GM12878 (cell line): Measurements from ENCODE around the gene PGA3. TPM values are rescaled to one million over a fixed set of nuclear protein-coding genes. Genes with fewer than 3 reads are reported as not detected.
"Not testable (repeated sequence)": the region's sequence is repeated elsewhere in the genome, so short reads cannot be mapped to it uniquely, and the experiment has no call there.

Experiments used
- ATAC-seq: fragments of 200-7000 bp; cut with Tn5 transposase; 3 replicates; pipeline ENCODE4 v1.9.1; 2020; ENCODE audit warnings: mild to moderate bottlenecking, moderate library complexity
- BruUV-seq: library from RNA; stranded (reverse); fragments of 400-500 nt; replicated peaks from 2 replicates; lab custom pipeline; 2021; lab: Mats Ljungman, UMichigan
- CTCF ChIA-PET: fragments of 300-600 bp; sonication (Branson Sonifier 250); formaldehyde crosslinking; extraction: SDS; loops from one replicate; lab custom pipeline; 2021; ENCODE audit warnings: inconsistent platforms; lab: Yijun Ruan, JAX
- POLR2A ChIA-PET: fragments of 350-600 bp; formaldehyde crosslinking; extraction: SDS; loops from one replicate; lab custom pipeline; 2021; ENCODE audit warnings: inconsistent platforms; lab: Charles Lee
- RAD21 ChIA-PET: fragments of 300-600 bp; sonication (Branson Sonifier 250); formaldehyde crosslinking; loops from one replicate; lab custom pipeline; 2023; ENCODE audit warnings: antibody characterized with exemption; ENCODE audit not compliant: unreplicated experiment; lab: Charles Lee
- SMC1A ChIA-PET: fragments of 300-600 bp; sonication (Branson Sonifier 250); formaldehyde crosslinking; loops from one replicate; lab custom pipeline; 2023; ENCODE audit not compliant: unreplicated experiment, uncharacterized antibody; lab: Charles Lee
- DNase-seq: peaks from one replicate; pipeline ENCODE4 v3.0.0-alpha.2; 2011; ENCODE audit warnings: low read depth, low spot score
- FAIRE-seq: peaks from 3 replicates; lab custom pipeline; 2011; peaks lifted over from hg19 to GRCh38; lab: Jason Lieb, UNC
- H2AFZ ChIP-seq: 2 replicates; pipeline ENCODE4 v1.6.0; 2011; ENCODE audit warnings: low read depth, low read length, control low read depth; ENCODE audit not compliant: control insufficient read depth
- H3K27ac ChIP-seq: 2 replicates; pipeline ENCODE4 v1.5.1; 2011; ENCODE audit warnings: control low read depth; ENCODE audit not compliant: control insufficient read depth, insufficient read depth
- H3K27me3 ChIP-seq, 2 experiments: replicated peaks in 1 of 2; 2 replicates each; pipeline versions ENCODE4 v1.6.0 to v1.6.1; 2011; ENCODE audit warnings: low read length in 1 of 2; ENCODE audit not compliant: control insufficient read depth in 2 of 2, insufficient read depth in 2 of 2
- H3K36me3 ChIP-seq, 2 experiments: 2 replicates each; pipeline ENCODE4 v1.5.1; 2011; ENCODE audit warnings: low read length in 1 of 2; ENCODE audit not compliant: control insufficient read depth in 2 of 2, insufficient read depth in 2 of 2
- H3K4me1 ChIP-seq: 2 replicates; pipeline ENCODE4 v1.6.1; 2011; ENCODE audit warnings: mild to moderate bottlenecking, low read length, moderate library complexity, mixed read lengths; ENCODE audit not compliant: control insufficient read depth, insufficient read depth
- H3K4me2 ChIP-seq: 2 replicates; pipeline ENCODE4 v1.6.0; 2011; ENCODE audit warnings: control low read depth; ENCODE audit not compliant: control insufficient read depth, insufficient read depth
- H3K4me3 ChIP-seq: fragments of 200-600 bp; sonication (generic); 2 replicates; pipeline ENCODE4 v1.5.1; 2016
- H3K79me2 ChIP-seq: 2 replicates; pipeline ENCODE4 v1.6.0; 2011; ENCODE audit warnings: low read length; ENCODE audit not compliant: control insufficient read depth, insufficient read depth
- H3K9ac ChIP-seq: 2 replicates; pipeline ENCODE4 v1.8.0; 2011; ENCODE audit warnings: low read length, control low read depth, mixed read lengths; ENCODE audit not compliant: control insufficient read depth, insufficient read depth
- H3K9me3 ChIP-seq: replicated peaks from 3 replicates; pipeline ENCODE4 v1.5.1; 2011; ENCODE audit warnings: mild to moderate bottlenecking, low read length; ENCODE audit not compliant: control insufficient read depth, insufficient read depth
- H4K20me1 ChIP-seq: 2 replicates; pipeline ENCODE4 v1.6.0; 2011; ENCODE audit not compliant: control insufficient read depth, insufficient read depth
- WGBS: methylation state at CpG from one replicate; pipeline ENCODE4 v1.1.6; 2016; ENCODE audit warnings: low lambda C conversion rate; ENCODE audit not compliant: insufficient replicate concordance, insufficient coverage; ENCODE audit errors: missing lambda C conversion rate; 5-methylcytosine and 5-hydroxymethylcytosine counted together
- in situ Hi-C: fragments of 300-500 bp; cut with MboI; formaldehyde crosslinking; loops from 9 replicates; pipeline ENCODE4 v1.14.3; 2018; ENCODE audit warnings: mixed read lengths
- intact Hi-C: fragments of 100-400 bp; cut with micrococcal nuclease; formaldehyde crosslinking; loops from one replicate; pipeline ENCODE4 v1.14.2; 2022; ENCODE audit not compliant: unreplicated experiment
- polyA plus RNA-seq, 11 experiments: library from polyadenylated mRNA; depleted of rRNA in 4 of 11; unstranded in 6 of 11; stranded (reverse) in 5 of 11; fragments of >200 nt; fragmentation: Nextera tagmentation in 4 of 11; fragmentation: Illumina TruSeq in 1 of 11; extraction: Ambion mirVana in 4 of 11; extraction: Trizol in 1 of 11; gene quantifications; 1 replicate in 1 of 11; 2 replicates in 10 of 11; pipeline versions ENCODE4 v1.2.1 to v1.2.3, GENCODE V29; 2011 to 2016; ENCODE audit warnings: inconsistent platforms in 2 of 11, missing spikeins in 2 of 11, low read depth in 1 of 11
- total RNA-seq, 4 experiments: library from RNA; depleted of rRNA in 3 of 4; stranded (reverse); fragments of >200 nt in 3 of 4; fragmentation: Illumina TruSeq in 1 of 4; extraction: Trizol in 1 of 4; gene quantifications; 2 replicates each; pipeline versions ENCODE4 v1.2.1 to v1.2.3, GENCODE V29; 2013 to 2021

The PGA3 gene
- total and polyA plus RNA-seq, 10 of the 15 experiments (the other 5 are each of a cell fraction or from before 2014, with no cell fraction given): not detected

GRCh38 chr11:61231585-61231984 lies 28.3 kb downstream of the PGA3 start:
- WGBS: no CpG with 5 or more reads among the region's 5 CpGs
- RAD21 ChIA-PET, H4K20me1 ChIP-seq, H3K9ac ChIP-seq, SMC1A ChIA-PET, ATAC-seq, H3K27me3 ChIP-seq, DNase-seq, POLR2A ChIA-PET, H3K4me2 ChIP-seq, CTCF ChIA-PET, H3K36me3 ChIP-seq, H3K27ac ChIP-seq, H3K4me3 ChIP-seq, H3K79me2 ChIP-seq, H3K4me1 ChIP-seq, intact Hi-C loops, H3K9me3 ChIP-seq, in situ Hi-C loops, FAIRE-seq, BruUV-seq, H2AFZ ChIP-seq: not testable (repeated sequence)

- H3K4me3 ChIP-seq, DNase-seq, H2AFZ ChIP-seq, H3K9ac ChIP-seq, H4K20me1 ChIP-seq, H3K27me3 ChIP-seq, ATAC-seq, CTCF ChIA-PET, POLR2A ChIA-PET, H3K27ac ChIP-seq, H3K4me1 ChIP-seq, FAIRE-seq, H3K36me3 ChIP-seq, intact Hi-C loops, H3K9me3 ChIP-seq, H3K4me2 ChIP-seq, BruUV-seq, in situ Hi-C loops, SMC1A ChIA-PET, RAD21 ChIA-PET, H3K79me2 ChIP-seq: not testable (repeated sequence)
- no CpG with 5 or more reads among the region's 3 CpGs for WGBS
These were observed 29.3 kb downstream of the PGA3 start for GRCh38 chr11:61232548-61233145.

GRCh38 chr11:61237130-61237529 lies 33.8 kb downstream of the PGA3 start:
- ATAC-seq, H3K9me3 ChIP-seq, H4K20me1 ChIP-seq, in situ Hi-C loops, H3K9ac ChIP-seq, RAD21 ChIA-PET, H3K27me3 ChIP-seq, H3K36me3 ChIP-seq, H2AFZ ChIP-seq, DNase-seq, H3K79me2 ChIP-seq, FAIRE-seq, BruUV-seq, SMC1A ChIA-PET, intact Hi-C loops, CTCF ChIA-PET, H3K4me1 ChIP-seq, H3K4me3 ChIP-seq, POLR2A ChIA-PET, H3K27ac ChIP-seq, H3K4me2 ChIP-seq: not testable (repeated sequence)
- whole genome bisulfite sequencing: no CpG with 5 or more reads among the region's 4 CpGs

DNA sequence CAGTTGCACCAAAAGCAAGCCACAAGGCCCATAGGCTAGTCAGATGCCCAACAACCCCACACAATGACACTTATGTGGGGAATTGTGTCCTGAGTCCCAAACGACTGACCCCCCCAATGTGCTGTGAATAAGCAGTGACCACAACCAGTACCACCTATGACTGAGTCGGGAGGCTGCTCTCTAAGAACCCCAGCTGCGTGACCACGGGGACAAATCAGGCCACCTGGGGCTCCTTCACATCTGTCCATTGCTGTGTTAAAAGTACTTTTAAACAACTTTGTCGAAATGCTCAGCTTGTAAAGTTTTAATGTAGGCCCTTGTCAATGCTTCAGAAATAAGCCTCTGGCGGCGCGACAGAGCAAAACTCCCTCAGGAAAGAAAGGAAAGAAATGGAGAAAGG lies 37.0 kb downstream of the PGA3 start:
- DNase-seq, H3K4me1 ChIP-seq, H2AFZ ChIP-seq, RAD21 ChIA-PET, SMC1A ChIA-PET, H3K4me3 ChIP-seq, H3K79me2 ChIP-seq, H3K9me3 ChIP-seq, H4K20me1 ChIP-seq, FAIRE-seq, CTCF ChIA-PET, H3K27me3 ChIP-seq, H3K27ac ChIP-seq, H3K36me3 ChIP-seq, intact Hi-C loops, in situ Hi-C loops, BruUV-seq, ATAC-seq, H3K4me2 ChIP-seq, POLR2A ChIA-PET, H3K9ac ChIP-seq: not testable (repeated sequence)
- WGBS: no CpG with 5 or more reads among the region's 8 CpGs
